Neuronal stem cell (in vitro differentiated cells): ENCODE measurements around the gene FGFR3.

Experiments used
- DNase-seq: peaks from one replicate; pipeline ENCODE4 v3.0.0-alpha.2; 2013; ENCODE audit warnings: low spot score
- H2AFZ ChIP-seq: one replicate; pipeline ENCODE4 v1.6.1; 2013; ENCODE audit warnings: mild to moderate bottlenecking, low read length, inconsistent platforms
- H2AK5ac ChIP-seq: 2 replicates; pipeline ENCODE4 v1.6.1; 2013; ENCODE audit warnings: low read depth, mild to moderate bottlenecking, inconsistent platforms, low read length, moderate library complexity, mixed read lengths
- H2BK120ac ChIP-seq: 2 replicates; pipeline ENCODE4 v1.6.1; 2013; ENCODE audit warnings: low read depth, mild to moderate bottlenecking, inconsistent platforms, low read length, moderate library complexity, mixed read lengths
- H2BK12ac ChIP-seq: one replicate; pipeline ENCODE4 v1.6.1; 2013; ENCODE audit warnings: low read length, inconsistent platforms
- H2BK15ac ChIP-seq: 2 replicates; pipeline ENCODE4 v1.6.1; 2013; ENCODE audit warnings: mild to moderate bottlenecking, low read length, inconsistent platforms, mixed read lengths
- H2BK5ac ChIP-seq: one replicate; pipeline ENCODE4 v1.6.1; 2013; ENCODE audit warnings: inconsistent platforms, mild to moderate bottlenecking, low read length, moderate library complexity
- H3K14ac ChIP-seq: one replicate; pipeline ENCODE4 v1.6.1; 2013; ENCODE audit warnings: low read length, inconsistent platforms
- H3K18ac ChIP-seq: 2 replicates; pipeline ENCODE4 v1.6.1; 2013; ENCODE audit warnings: low read length, inconsistent platforms
- H3K23ac ChIP-seq: 2 replicates; pipeline ENCODE4 v1.6.1; 2013; ENCODE audit warnings: low read depth, mild to moderate bottlenecking, mixed read lengths, low read length, inconsistent platforms; ENCODE audit not compliant: poor library complexity
- H3K27ac ChIP-seq: replicated peaks from 3 replicates; pipeline ENCODE4 v1.5.1; 2013; ENCODE audit warnings: low read length, inconsistent platforms
- H3K27me3 ChIP-seq, 3 experiments: 2 replicates each; pipeline ENCODE4 v1.6.1; 2013; ENCODE audit warnings: low read length in 3 of 3, mild to moderate bottlenecking in 2 of 3, inconsistent platforms in 1 of 3, low read depth in 1 of 3, mixed read lengths in 1 of 3, moderate library complexity in 1 of 3; ENCODE audit not compliant: control insufficient read depth in 3 of 3, insufficient read depth in 3 of 3
- H3K36me3 ChIP-seq, 2 donors: replicated peaks in 1 of 2; 2 replicates each; pipeline ENCODE4 v1.6.1; 2013; ENCODE audit warnings: low read length in 2 of 2; ENCODE audit not compliant: control insufficient read depth in 2 of 2, insufficient read depth in 2 of 2
- H3K4ac ChIP-seq: 2 replicates; pipeline ENCODE4 v1.6.1; 2013; ENCODE audit warnings: inconsistent platforms, mild to moderate bottlenecking, low read length, moderate library complexity
- H3K4me1 ChIP-seq, 2 donors: 1 replicate in 1 of 2; 2 replicates in 1 of 2; pipeline ENCODE4 v1.6.1; 2013; ENCODE audit warnings: low read length in 2 of 2, low read depth in 1 of 2; ENCODE audit not compliant: control insufficient read depth in 2 of 2, insufficient read depth in 1 of 2
- H3K4me2 ChIP-seq: one replicate; pipeline ENCODE4 v1.6.1; 2013; ENCODE audit warnings: mild to moderate bottlenecking, low read length, inconsistent platforms; ENCODE audit not compliant: insufficient read depth, poor library complexity, severe bottlenecking
- H3K4me3 ChIP-seq, 2 donors: 2 replicates each; pipeline ENCODE4 v1.5.1; 2013; ENCODE audit warnings: low read length in 2 of 2, mild to moderate bottlenecking in 2 of 2, inconsistent platforms in 1 of 2, moderate library complexity in 1 of 2
- H3K79me1 ChIP-seq: one replicate; pipeline ENCODE4 v1.6.1; 2013; ENCODE audit warnings: low read depth, mild to moderate bottlenecking, inconsistent platforms, low read length, moderate library complexity
- H3K9ac ChIP-seq: one replicate; pipeline ENCODE4 v1.6.1; 2013; ENCODE audit warnings: mild to moderate bottlenecking, low read depth, low read length, inconsistent platforms; ENCODE audit not compliant: poor library complexity
- H3K9me3 ChIP-seq, 2 donors: replicated peaks in 1 of 2; 2 replicates each; pipeline versions ENCODE3 to v1.6.1; 2013; ENCODE audit warnings: low read length in 2 of 2, mild to moderate bottlenecking in 2 of 2, inconsistent platforms in 1 of 2, low read depth in 1 of 2, mixed read lengths in 1 of 2, moderate library complexity in 1 of 2; ENCODE audit not compliant: control insufficient read depth in 2 of 2, insufficient read depth in 1 of 2
- H4K8ac ChIP-seq: one replicate; pipeline ENCODE4 v1.6.1; 2013; ENCODE audit warnings: low read depth, mild to moderate bottlenecking, inconsistent platforms, low read length, moderate library complexity
- H4K91ac ChIP-seq: one replicate; pipeline ENCODE4 v1.6.1; 2013; ENCODE audit warnings: low read length, low read depth, mild to moderate bottlenecking, inconsistent platforms; ENCODE audit not compliant: poor library complexity
- WGBS, 2 donors: extraction: QIAGEN DNeasy Blood & Tissue Kit; methylation state at CpG; one replicate each; pipeline ENCODE4 v1.1.7; 2013; ENCODE audit warnings: missing lambda C conversion rate in 2 of 2, mixed read lengths in 1 of 2; ENCODE audit not compliant: insufficient read length in 2 of 2, insufficient replicate concordance in 1 of 2; ENCODE audit errors: extremely low coverage in 2 of 2; 5-methylcytosine and 5-hydroxymethylcytosine counted together

The FGFR3 gene

GRCh38 chr4:1813915-1814314 is 20.8 kb downstream of the FGFR3 start:
- Histone ChIP-seq H3K14ac (no peak overlapping the region), H3K36me3 (peaks cover 30 to 67% of the 10 kb centered on the region in 2 donors), H3K79me1 (peaks cover 1% of the 10 kb centered on the region), H3K9ac (peak overlapping the region; percentile 60), H3K18ac (no peak overlapping the region), H3K4ac (no peak overlapping the region), H3K4me3 (no peak overlapping the region), H3K4me2 (no peak overlapping the region), H2BK12ac (no peak overlapping the region), H3K23ac (peak overlapping the region; percentile 80), H4K8ac (no peak overlapping the region), H3K9me3 (no peaks in the 10 kb centered on the region), H4K91ac (no peak overlapping the region), H2AK5ac (no peak overlapping the region), H3K27ac (no peak overlapping the region), H3K4me1 (no peaks in the 10 kb centered on the region), H2BK15ac (no peak overlapping the region), H2AFZ (no peak overlapping the region), H2BK5ac (no peak overlapping the region), H3K27me3 (no peaks in the 10 kb centered on the region), H2BK120ac (no peak overlapping the region)
- no CpG with 5 or more reads among the region's 9 CpGs for WGBS, 2 donors
- no peak for DNase-seq

- no peak overlapping the region for H3K9ac ChIP-seq
- H2BK120ac ChIP-seq = no peak overlapping the region
- H2AFZ ChIP-seq = no peak overlapping the region
- peaks cover 1% of the 10 kb centered on the region for H3K79me1 ChIP-seq
- no peaks in the 10 kb centered on the region for H3K27me3 ChIP-seq
- H3K23ac ChIP-seq = peak overlapping the region; percentile 73
- H3K4me3 ChIP-seq = no peak overlapping the region
- H4K8ac ChIP-seq = no peak overlapping the region
- peak overlapping the region; percentile 6 for H2BK12ac ChIP-seq
- no peak for DNase-seq
- H3K4me1 ChIP-seq = no peaks in the 10 kb centered on the region
- no peak overlapping the region for H2BK5ac ChIP-seq
- no peak overlapping the region for H3K14ac ChIP-seq
- H3K4me2 ChIP-seq = no peak overlapping the region
- no peak overlapping the region for H2AK5ac ChIP-seq
- H3K4ac ChIP-seq = no peak overlapping the region
- H3K18ac ChIP-seq = no peak overlapping the region
- no peak overlapping the region for H3K27ac ChIP-seq
- WGBS, 2 donors = no CpG with 5 or more reads among the region's 8 CpGs
- H3K9me3 ChIP-seq = no peaks in the 10 kb centered on the region
- H4K91ac ChIP-seq = peak overlapping the region; percentile 72
- H3K36me3 ChIP-seq = peaks cover 34 to 72% of the 10 kb centered on the region in 2 donors
- no peak overlapping the region for H2BK15ac ChIP-seq
Observed at GRCh38 chr4:1814453-1814852, 21.4 kb downstream of the FGFR3 start.

GRCh38 chr4:1815096-1815996 is 22.3 kb downstream of the FGFR3 start:
- no peak overlapping the region for H2BK12ac ChIP-seq
- H3K9me3 ChIP-seq = no peaks in the 10 kb centered on the region
- no peaks in the 10 kb centered on the region for H3K4me1 ChIP-seq
- no peak overlapping the region for H2AK5ac ChIP-seq
- no peak overlapping the region for H3K18ac ChIP-seq
- no peak overlapping the region for H3K4me2 ChIP-seq
- no peak for DNase-seq
- H2BK5ac ChIP-seq = no peak overlapping the region
- H2BK120ac ChIP-seq = no peak overlapping the region
- H3K9ac ChIP-seq = peak overlapping the region; percentile 44
- no CpG with 5 or more reads among the region's 34 CpGs for WGBS, 2 donors
- no peak overlapping the region for H2BK15ac ChIP-seq
- peak overlapping the region in 1 of 2 donors; percentile 8 for H3K4me3 ChIP-seq
- no peak overlapping the region for H4K91ac ChIP-seq
- no peak overlapping the region for H2AFZ ChIP-seq
- peaks cover 35 to 81% of the 10 kb centered on the region in 2 donors for H3K36me3 ChIP-seq
- H3K23ac ChIP-seq = peak overlapping the region; percentile 89
- peak overlapping the region; percentile 56 for H3K14ac ChIP-seq
- H3K27ac ChIP-seq = no peak overlapping the region
- H3K27me3 ChIP-seq = no peaks in the 10 kb centered on the region
- peaks cover 1% of the 10 kb centered on the region for H3K79me1 ChIP-seq
- H3K4ac ChIP-seq = no peak overlapping the region
- no peak overlapping the region for H4K8ac ChIP-seq

GRCh38 chr4:1815997-1816860 is 23.1 kb downstream of the FGFR3 start:
- no peak overlapping the region for H3K27ac ChIP-seq
- H4K8ac ChIP-seq = no peak overlapping the region
- H3K79me1 ChIP-seq = peaks cover 1% of the 10 kb centered on the region
- no peak overlapping the region for H4K91ac ChIP-seq
- no peak overlapping the region for H2BK5ac ChIP-seq
- H2BK15ac ChIP-seq = no peak overlapping the region
- H2BK12ac ChIP-seq = no peak overlapping the region
- H3K9ac ChIP-seq = no peak overlapping the region
- H2AFZ ChIP-seq = no peak overlapping the region
- H3K4me3 ChIP-seq = no peak overlapping the region
- no peak overlapping the region for H3K18ac ChIP-seq
- H3K23ac ChIP-seq = peak overlapping the region; percentile 89
- no peak overlapping the region for H2AK5ac ChIP-seq
- H3K9me3 ChIP-seq = no peaks in the 10 kb centered on the region
- peaks cover 36 to 85% of the 10 kb centered on the region in 2 donors for H3K36me3 ChIP-seq
- no peak overlapping the region for H3K4ac ChIP-seq
- H3K4me2 ChIP-seq = no peak overlapping the region
- no CpG with 5 or more reads among the region's 25 CpGs for WGBS, 2 donors
- H3K27me3 ChIP-seq = no peaks in the 10 kb centered on the region
- no peak overlapping the region for H2BK120ac ChIP-seq
- H3K4me1 ChIP-seq = no peaks in the 10 kb centered on the region
- H3K14ac ChIP-seq = no peak overlapping the region
- no peak for DNase-seq
